ENCODE results near the gene NEK6.

NEK6 gene

DNA sequence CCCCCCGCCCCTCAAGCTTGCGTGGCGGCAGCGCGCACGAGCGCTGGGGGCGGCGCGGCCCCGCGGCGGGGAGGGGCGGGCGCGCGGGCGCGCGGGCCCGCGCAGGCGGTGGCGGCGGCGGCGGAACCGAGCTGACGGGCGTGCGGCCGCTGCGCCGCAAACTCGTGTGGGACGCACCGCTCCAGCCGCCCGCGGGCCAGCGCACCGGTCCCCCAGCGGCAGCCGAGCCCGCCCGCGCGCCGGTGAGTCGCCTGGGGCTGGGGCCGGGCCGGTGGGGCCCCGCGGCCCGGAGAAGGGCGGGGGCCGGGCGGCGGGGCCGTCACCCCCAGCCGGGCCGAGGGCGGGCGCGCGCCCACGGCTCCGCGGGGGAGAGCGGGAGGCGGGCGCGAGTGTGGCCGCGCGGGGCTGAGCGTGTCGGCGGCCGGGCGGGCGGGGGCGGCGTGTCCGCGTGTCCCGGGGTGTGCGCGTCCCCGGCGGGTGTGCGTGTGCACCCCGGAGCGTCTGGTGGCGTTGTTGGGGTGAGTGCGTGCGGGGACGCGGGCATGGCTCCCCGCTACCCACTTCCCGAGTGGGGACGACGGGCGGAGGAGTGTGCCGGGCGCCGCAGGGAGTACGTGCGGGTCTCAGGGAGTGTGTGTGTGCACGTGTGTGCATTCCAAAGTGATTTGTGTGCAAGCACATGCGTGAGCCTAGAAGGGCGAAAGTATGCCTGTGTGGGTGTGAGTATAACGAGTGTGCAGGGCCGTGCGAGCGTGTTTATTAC is at the start of gene NEK6:
Gene NEK6 (plus strand): TSS at position 106 of the 763 bp plus-strand sequence. CDS start 44,016 bp downstream, outside the sequence.
- no peak for DNase-seq

GRCh38 chr9:124208571-124208970 is 49.2 kb upstream of the NEK6 start:
- no peak for DNase-seq

DNA sequence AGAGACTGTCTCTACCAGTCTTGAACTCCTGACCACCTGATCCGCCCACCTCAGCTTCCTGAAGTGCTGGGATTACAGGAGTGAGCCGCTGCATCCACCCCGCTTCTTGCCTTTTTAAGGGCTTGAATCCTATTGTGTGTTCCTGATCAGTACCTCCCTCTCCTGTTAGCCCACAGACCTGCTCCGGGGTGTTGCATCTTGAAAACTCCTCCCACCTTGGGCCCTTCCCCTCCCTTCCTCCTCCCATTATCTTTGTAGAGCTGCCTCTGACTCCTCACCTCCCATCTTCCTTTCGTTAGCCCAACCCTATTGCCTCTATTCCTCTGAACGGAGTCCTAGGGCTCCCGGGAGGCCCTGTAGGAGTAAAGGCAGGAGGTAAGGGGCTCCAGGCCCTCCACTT is 48.5 kb upstream of the NEK6 start:
- DNase-seq: no peak

- DNase-seq: no peak
These were observed 48.0 kb upstream of the NEK6 start for GRCh38 chr9:124209774-124210173.

DNA sequence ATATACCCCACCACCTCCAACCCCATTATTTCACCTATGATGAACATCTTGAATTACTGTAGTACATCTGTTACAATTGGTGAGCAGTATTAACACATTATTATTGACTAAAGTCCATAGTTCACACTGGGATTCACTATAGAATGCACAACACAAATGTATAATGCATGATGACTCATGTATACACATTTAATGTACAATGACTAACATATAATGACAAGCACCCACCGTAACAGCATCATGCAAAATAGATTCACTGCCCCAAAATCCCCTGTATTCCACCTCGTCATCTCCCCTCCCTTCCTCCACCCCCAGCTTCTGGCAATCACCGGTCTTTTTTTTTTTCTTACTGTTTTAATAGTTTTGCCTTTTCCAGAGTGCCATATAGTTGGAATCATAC is 47.1 kb upstream of the NEK6 start:
- no peak for DNase-seq

DNA sequence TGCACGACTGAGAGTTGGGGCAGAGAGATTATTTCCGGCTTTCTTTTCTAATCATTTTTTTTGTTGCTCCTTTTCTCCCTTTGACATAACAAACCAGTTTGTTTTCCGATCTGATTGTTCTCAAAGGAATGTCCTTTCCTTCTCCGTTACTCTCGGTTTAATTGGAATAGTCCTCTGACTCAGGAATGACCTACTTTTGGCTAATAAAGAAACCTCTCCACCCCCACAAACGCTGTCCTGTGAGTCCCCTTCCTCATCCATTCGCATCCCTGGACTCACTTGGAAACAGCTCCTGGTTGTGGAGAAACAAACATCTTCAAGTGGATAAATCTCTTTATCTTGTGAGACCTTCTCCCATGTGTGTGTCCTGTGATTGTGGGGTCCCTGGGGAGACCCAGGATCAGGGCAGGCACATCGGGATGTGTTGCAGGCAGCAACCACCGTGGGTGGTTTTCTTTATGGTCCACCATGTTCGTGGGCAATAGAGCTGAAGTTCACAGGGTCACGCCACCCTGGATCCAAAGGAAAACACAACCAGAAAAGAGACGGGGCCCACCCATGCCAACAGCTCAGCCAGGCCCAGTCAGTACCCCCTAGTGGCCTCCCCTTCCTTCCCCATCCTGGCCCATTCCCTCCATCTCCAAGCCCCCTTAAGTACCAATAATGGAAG is 45.2 kb upstream of the NEK6 start:
- peak; percentile 61 for DNase-seq

- DNase-seq: no peak
These were observed 44.4 kb upstream of the NEK6 start for GRCh38 chr9:124213396-124213795.

GRCh38 chr9:124214116-124214515 is 43.6 kb upstream of the NEK6 start:
- DNase-seq: no peak

- no peak for DNase-seq
These were observed 43.0 kb upstream of the NEK6 start for GRCh38 chr9:124214596-124215367.

GRCh38 chr9:124215368-124215910 is 42.3 kb upstream of the NEK6 start:
- no peak for DNase-seq

GRCh38 chr9:124215956-124216355 is 41.8 kb upstream of the NEK6 start:
- no peak for DNase-seq

DNA sequence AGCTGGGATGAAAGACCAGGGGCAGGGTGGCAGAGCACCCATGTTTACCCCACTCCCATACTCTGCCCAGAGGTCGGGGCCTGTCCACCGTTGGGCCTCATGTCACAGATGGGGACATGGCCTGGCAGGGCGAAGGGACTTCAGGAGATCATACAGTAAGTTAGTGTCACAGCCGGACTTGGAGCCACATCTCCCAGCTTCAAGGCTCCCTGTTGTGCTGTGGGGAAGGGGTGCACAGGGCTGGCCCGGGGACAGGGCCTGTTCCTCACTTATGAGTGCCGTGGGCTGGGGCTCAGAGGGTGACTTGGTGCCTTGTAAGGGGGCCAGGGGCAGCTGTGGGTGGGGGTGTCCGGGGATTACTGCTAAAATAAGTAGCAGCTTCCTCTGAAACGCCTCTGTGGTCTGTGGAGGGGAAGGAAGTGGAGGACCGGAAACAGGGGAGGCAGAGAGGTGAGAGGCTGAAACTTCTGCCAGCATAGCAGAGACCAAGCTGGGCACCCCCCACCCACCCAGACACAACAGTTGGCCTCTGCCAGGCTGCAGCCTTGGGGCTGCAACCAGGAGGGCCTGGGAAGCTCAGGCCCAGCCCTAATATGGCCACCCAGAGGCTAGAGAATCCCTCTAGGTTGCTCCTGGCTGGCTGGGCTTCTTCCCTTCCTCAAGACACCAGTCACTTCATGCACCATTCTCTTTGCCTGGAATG is 41.1 kb upstream of the NEK6 start:
- DNase-seq: no peak

GRCh38 chr9:124217836-124218437 is 39.8 kb upstream of the NEK6 start:
- DNase-seq: no peak

GRCh38 chr9:124218438-124218982 is 39.2 kb upstream of the NEK6 start:
- DNase-seq: no peak

GRCh38 chr9:124218987-124219461 is 38.7 kb upstream of the NEK6 start:
- DNase-seq: no peak

DNA sequence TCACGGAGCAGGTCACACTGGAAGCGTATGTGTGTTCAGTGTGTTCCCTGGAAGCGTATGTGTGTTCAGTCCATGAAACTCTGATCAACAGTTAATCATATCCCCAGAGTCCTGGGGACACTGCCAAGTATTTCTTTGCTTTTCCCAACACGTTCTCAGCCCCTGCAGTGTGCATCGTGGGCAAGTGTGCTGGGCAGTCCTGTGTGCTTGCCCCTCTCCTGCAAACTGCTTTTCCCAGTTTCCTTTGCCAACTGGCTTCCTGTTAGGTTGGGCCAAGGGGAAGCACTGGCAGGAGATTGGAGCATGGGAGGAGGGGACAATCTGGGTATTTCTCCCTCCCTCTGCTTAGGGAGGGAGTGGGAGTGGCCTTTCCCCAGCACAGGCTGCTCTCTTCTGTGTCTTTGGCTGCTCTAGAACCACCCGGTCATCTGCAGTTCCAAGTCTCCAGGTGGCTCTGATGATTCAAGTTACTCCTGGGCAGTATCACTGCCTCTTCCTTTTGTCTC is 36.8 kb upstream of the NEK6 start:
- DNase-seq: no peak

GRCh38 chr9:124221676-124222075 is 36.1 kb upstream of the NEK6 start:
- DNase-seq: no peak

DNA sequence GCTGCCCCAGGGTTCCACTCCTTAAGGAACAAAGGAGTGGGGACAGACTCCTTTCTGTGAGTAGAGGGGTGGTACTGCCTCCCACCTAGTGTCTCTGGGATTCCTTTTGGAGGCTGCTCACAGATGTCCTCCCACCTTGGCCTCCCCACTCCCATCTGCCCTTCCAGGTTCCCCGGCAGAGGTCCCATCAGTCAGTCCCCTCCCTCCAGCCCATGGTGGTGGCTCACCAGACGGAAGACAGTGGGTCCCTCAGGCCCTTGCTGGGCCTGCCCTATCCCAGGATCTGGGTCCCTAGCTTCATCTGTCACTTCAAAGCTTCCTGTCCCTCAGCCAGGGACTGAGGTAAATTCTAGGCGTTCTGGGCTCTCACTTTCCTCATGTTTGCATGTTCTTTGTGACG is 35.6 kb upstream of the NEK6 start:
- no peak for DNase-seq

GRCh38 chr9:124222918-124223720 is 34.6 kb upstream of the NEK6 start:
- DNase-seq: no peak

DNA sequence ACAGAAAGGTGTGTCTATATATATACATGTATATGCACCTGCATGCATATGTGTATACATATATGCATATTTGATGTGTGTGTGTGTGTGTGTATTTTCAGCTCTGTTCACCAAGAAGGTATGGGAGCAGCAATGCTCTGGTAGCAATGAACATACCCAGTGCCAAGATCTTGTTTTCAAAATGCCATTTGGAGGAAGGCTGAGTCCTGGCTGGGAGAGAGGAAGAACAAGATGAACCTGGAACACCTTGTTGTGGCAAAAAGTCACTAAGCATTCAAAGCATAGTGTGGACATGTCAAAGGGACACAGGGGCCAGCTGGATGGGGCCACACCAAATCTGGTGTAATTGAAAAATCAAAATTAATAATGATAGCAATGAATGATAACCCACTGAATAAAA is 31.8 kb upstream of the NEK6 start:
- DNase-seq: no peak

GRCh38 chr9:124228516-124228915 is 29.2 kb upstream of the NEK6 start:
- DNase-seq: no peak

All from kidney glomerular epithelial cell (primary cell).